Right hindlimb (tissue), 1 donor: ENCODE measurements around the gene RAB12.

Source experiments
- DNase-seq: peaks from one replicate; pipeline ENCODE4 v3.0.0-alpha.2; 2018

The RAB12 gene

DNA sequence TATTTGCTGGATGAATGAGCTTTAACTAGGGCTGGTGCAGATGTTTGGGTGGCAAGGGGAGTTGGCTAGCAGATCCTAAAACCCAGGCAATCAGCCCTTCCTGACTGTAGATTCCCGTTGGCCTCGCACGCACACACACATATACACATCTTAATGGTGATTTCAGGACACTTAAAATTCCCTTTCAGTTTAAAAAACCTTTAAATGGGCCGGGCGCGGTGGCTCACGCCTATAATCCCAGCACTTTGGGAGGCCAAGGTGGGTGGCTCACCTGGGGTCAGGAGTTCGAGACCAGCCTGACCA lies 76.6 kb downstream of the RAB12 start:
- no peak for DNase-seq

DNA sequence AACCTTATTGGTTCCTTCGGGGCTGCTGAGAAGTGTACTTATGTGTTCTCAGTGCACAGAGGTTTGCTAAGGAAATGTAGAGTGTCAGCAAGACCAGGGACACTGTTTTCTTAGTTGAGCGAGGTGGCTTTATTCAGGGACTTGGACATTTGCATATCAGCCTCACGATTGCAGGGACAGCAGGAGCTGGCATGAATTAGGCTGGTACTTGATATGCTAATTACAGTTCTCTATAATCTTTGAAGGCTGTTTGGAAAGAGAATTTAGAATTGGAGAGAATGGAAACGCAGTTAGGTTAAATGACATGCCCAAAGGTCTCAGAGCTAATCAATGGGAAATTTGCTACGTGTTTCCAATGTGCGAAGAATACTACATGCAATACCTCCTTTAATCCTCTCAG lies 77.4 kb downstream of the RAB12 start:
- DNase-seq, result no peak

- DNase-seq, result no peak
Measured at GRCh38 chr18:8688216-8688800, 79.1 kb downstream of the RAB12 start.

- no peak for DNase-seq
Measured at GRCh38 chr18:8688816-8689215, 79.6 kb downstream of the RAB12 start.
